ENCODE measurements around the gene R3HCC1L.

R3HCC1L gene

GRCh38 chr10:98244586-98244985, 110.1 kb downstream of the R3HCC1L start:
- no peak for TF ChIP-seq CTCF (IDR thresholded peaks at IDR 0.05; ENCODE audit: low read length, missing control alignments)
- no peak for DNase-seq (ENCODE audit: low read depth)

GRCh38 chr10:98246911-98247805, 112.7 kb downstream of the R3HCC1L start:
- H3K4me3 ChIP-seq (replicated peaks; ENCODE audit: low read depth, low read length), result no peak overlapping the region
- no peak for TF ChIP-seq CTCF (IDR thresholded peaks at IDR 0.05; ENCODE audit: low read length, missing control alignments)
- DNase-seq (ENCODE audit: low read depth), result peak; percentile 13

More at GRCh38 chr10:98244586-98244985, 110.1 kb downstream of the R3HCC1L start:
- H3K4me3 ChIP-seq (replicated peaks; ENCODE audit: low read depth, low read length), result no peak overlapping the region

- DNase-seq (ENCODE audit: low read depth), result no peak
- no peak overlapping the region for H3K4me3 ChIP-seq (replicated peaks; ENCODE audit: low read depth, low read length)
- no peak for TF ChIP-seq CTCF (IDR thresholded peaks at IDR 0.05; ENCODE audit: low read length, missing control alignments)
Observed at GRCh38 chr10:98248018-98248417, 113.6 kb downstream of the R3HCC1L start.

GRCh38 chr10:98249134-98249533, 114.7 kb downstream of the R3HCC1L start:
- TF ChIP-seq CTCF (IDR thresholded peaks at IDR 0.05; ENCODE audit: low read length, missing control alignments), result no peak
- no peak overlapping the region for H3K4me3 ChIP-seq (replicated peaks; ENCODE audit: low read depth, low read length)
- DNase-seq (ENCODE audit: low read depth), result no peak

GRCh38 chr10:98251399-98251798, 116.9 kb downstream of the R3HCC1L start:
- no peak for TF ChIP-seq CTCF (IDR thresholded peaks at IDR 0.05; ENCODE audit: low read length, missing control alignments)
- no peak for DNase-seq (ENCODE audit: low read depth)
- no peak overlapping the region for H3K4me3 ChIP-seq (replicated peaks; ENCODE audit: low read depth, low read length)

GRCh38 chr10:98252464-98252863, 118.0 kb downstream of the R3HCC1L start:
- TF ChIP-seq CTCF (IDR thresholded peaks at IDR 0.05; ENCODE audit: low read length, missing control alignments), result no peak
- no peak overlapping the region for H3K4me3 ChIP-seq (replicated peaks; ENCODE audit: low read depth, low read length)
- no peak for DNase-seq (ENCODE audit: low read depth)

GRCh38 chr10:98253499-98253898, 119.0 kb downstream of the R3HCC1L start:
- H3K4me3 ChIP-seq (replicated peaks; ENCODE audit: low read depth, low read length), result no peak overlapping the region
- DNase-seq (ENCODE audit: low read depth), result no peak
- no peak for TF ChIP-seq CTCF (IDR thresholded peaks at IDR 0.05; ENCODE audit: low read length, missing control alignments)

Measured in fibroblast of pulmonary artery (primary cell).